HG02798 (cell line): ENCODE measurements around the gene KRT85.
"Not testable (repeated sequence)": the region's sequence is repeated elsewhere in the genome, so short reads cannot be mapped to it uniquely, and the experiment has no call there.

Source experiments
- ATAC-seq: cut with Tn5 transposase; IDR thresholded peaks from one replicate; pipeline ENCODE4 v1.9.1; 2021; ENCODE audit warnings: mild to moderate bottlenecking; ENCODE audit not compliant: unreplicated experiment, poor library complexity

KRT85 gene

GRCh38 chr12:52331833-52332232, 35.4 kb downstream of the KRT85 start:
- ATAC-seq = no peak

- ATAC-seq = no peak
Measured at GRCh38 chr12:52331039-52331438, 36.2 kb downstream of the KRT85 start.

GRCh38 chr12:52327830-52328500, 39.3 kb downstream of the KRT85 start:
- ATAC-seq = no peak

- peak; percentile 89 for ATAC-seq
Measured at GRCh38 chr12:52327052-52327829, 40.0 kb downstream of the KRT85 start.

- ATAC-seq = no peak
Measured at GRCh38 chr12:52324153-52324444, 43.2 kb downstream of the KRT85 start.

GRCh38 chr12:52323416-52324152, 43.7 kb downstream of the KRT85 start:
- ATAC-seq = no peak

- ATAC-seq = no peak
Measured at GRCh38 chr12:52323001-52323400, 44.3 kb downstream of the KRT85 start.

GRCh38 chr12:52322069-52322468, 45.2 kb downstream of the KRT85 start:
- no peak for ATAC-seq

GRCh38 chr12:52321418-52321817, 45.9 kb downstream of the KRT85 start:
- no peak for ATAC-seq

- no peak for ATAC-seq
Measured at GRCh38 chr12:52320784-52321400, 46.4 kb downstream of the KRT85 start, which contains the start of gene KRT83. Gene KRT83 (minus strand): TSS chr12:52321398. CDS start chr12:52321335, 63 bp downstream.

- no peak for ATAC-seq
Measured at GRCh38 chr12:52319097-52319496, 48.2 kb downstream of the KRT85 start.

- ATAC-seq = no peak
Measured at GRCh38 chr12:52318241-52318990, 48.9 kb downstream of the KRT85 start.

- no peak for ATAC-seq
Measured at GRCh38 chr12:52317468-52318052, 49.7 kb downstream of the KRT85 start.

- ATAC-seq = no peak
Measured at GRCh38 chr12:52316701-52317100, 50.6 kb downstream of the KRT85 start.

GRCh38 chr12:52316290-52316689, 51.0 kb downstream of the KRT85 start:
- ATAC-seq = no peak

GRCh38 chr12:52315721-52316120, 51.6 kb downstream of the KRT85 start:
- not testable (repeated sequence) for ATAC-seq

- ATAC-seq = no peak
Measured at GRCh38 chr12:52314511-52314910, 52.8 kb downstream of the KRT85 start.

GRCh38 chr12:52313926-52314325, 53.4 kb downstream of the KRT85 start:
- ATAC-seq = no peak

GRCh38 chr12:52313461-52313860, 53.8 kb downstream of the KRT85 start:
- ATAC-seq = no peak

- no peak for ATAC-seq
Measured at GRCh38 chr12:52312086-52312485, 55.2 kb downstream of the KRT85 start.
